ENCODE results near the gene BFSP1. TPM values are rescaled to one million over a fixed set of nuclear protein-coding genes. Genes with fewer than 3 reads are reported as not detected.

The BFSP1 gene
- total and polyA plus RNA-seq, 2 donors from 2014 or later, result 1.3 to 2.1 TPM

DNA sequence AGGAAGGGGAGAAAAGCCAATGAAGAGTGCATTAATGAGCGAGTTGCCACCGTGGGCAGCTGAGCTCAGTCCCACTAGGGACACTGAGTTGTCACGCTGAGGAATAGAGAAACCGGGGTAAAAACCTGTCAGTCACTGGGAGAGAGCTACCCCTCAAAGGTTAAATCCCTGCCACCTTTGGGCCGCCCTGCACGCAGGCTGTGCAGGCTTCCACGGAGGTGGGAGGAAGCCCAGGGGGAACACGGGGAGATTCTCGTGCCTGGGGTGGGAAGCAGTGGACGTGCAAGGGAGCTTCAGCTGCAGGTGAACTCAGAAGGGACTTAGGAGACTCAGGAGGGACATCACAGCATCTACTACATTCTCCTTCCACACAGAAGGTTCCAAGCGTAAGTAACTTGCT lies 50.5 kb downstream of the BFSP1 start:
- no peak for FAIRE-seq
- Histone ChIP-seq H3K4me1 (ENCODE audit: control insufficient read depth in 2 of 3, insufficient read depth in 2 of 3, low read depth in 1 of 3, low read length in 3 of 3) (no peaks in the 10 kb centered on the region), H3K27ac (ENCODE audit: low read depth in 2 of 2, low read length in 2 of 2) (no peak overlapping the region), H3K27me3 (ENCODE audit: control insufficient read depth, insufficient read depth, low read length) (no peaks in the 10 kb centered on the region), H3K9ac (ENCODE audit: low read length in 3 of 3) (no peak overlapping the region), H3K4me3 (ENCODE audit: low read length in 3 of 3) (no peak overlapping the region), H3K36me3 (ENCODE audit: control insufficient read depth in 2 of 3, insufficient read depth in 3 of 3, low read length in 3 of 3) (no peaks in the 10 kb centered on the region), H3K9me3 (ENCODE audit: control insufficient read depth in 2 of 3, insufficient read depth in 1 of 3, low read length in 3 of 3) (no peaks in the 10 kb centered on the region)
- no peak for TF ChIP-seq CTCF (IDR thresholded peaks at IDR 0.05; ENCODE audit: borderline replicate concordance, extremely low read depth, insufficient read depth)
- intact Hi-C loops (cut with DNase I), result no loop called here
- DNase-seq, result no peak

GRCh38 chr20:17479063-17479657 lies 52.0 kb downstream of the BFSP1 start:
- H3K36me3 ChIP-seq (ENCODE audit: control insufficient read depth in 2 of 3, insufficient read depth in 3 of 3, low read length in 3 of 3), result no peaks in the 10 kb centered on the region
- no peak for DNase-seq
- H3K27me3 ChIP-seq (ENCODE audit: control insufficient read depth, insufficient read depth, low read length), result no peaks in the 10 kb centered on the region
- no peak for FAIRE-seq
- no peaks in the 10 kb centered on the region for H3K4me1 ChIP-seq (ENCODE audit: control insufficient read depth in 2 of 3, insufficient read depth in 2 of 3, low read depth in 1 of 3, low read length in 3 of 3)
- no peak overlapping the region for H3K4me3 ChIP-seq (ENCODE audit: low read length in 3 of 3)
- no peak overlapping the region for H3K9ac ChIP-seq (ENCODE audit: low read length in 3 of 3)
- H3K9me3 ChIP-seq (ENCODE audit: control insufficient read depth in 2 of 3, insufficient read depth in 1 of 3, low read length in 3 of 3), result no peaks in the 10 kb centered on the region
- intact Hi-C loops (cut with DNase I), result no loop called here
- no peak overlapping the region for H3K27ac ChIP-seq (ENCODE audit: low read depth in 2 of 2, low read length in 2 of 2)
- no peak for TF ChIP-seq CTCF (IDR thresholded peaks at IDR 0.05; ENCODE audit: borderline replicate concordance, extremely low read depth, insufficient read depth)

DNA sequence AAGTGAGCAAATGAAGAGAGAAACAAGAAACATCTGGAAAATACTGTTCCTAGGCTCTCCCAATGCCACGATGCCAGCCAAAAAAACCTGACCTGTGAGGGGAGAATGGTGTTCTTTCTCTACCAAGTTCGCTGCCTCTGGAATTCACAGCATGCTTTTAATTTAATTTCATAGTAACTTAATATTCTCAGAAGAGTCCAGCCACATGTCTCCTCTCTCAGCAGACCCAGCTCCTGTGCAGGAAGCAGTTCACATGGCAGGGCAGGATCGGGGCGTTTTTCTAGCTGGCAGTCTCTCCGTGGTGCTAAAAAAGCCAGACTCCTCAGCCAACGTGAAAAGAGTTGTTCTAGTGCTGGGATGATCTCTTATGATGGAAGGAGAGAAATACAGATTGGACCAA lies 57.5 kb downstream of the BFSP1 start:
- intact Hi-C loops (cut with DNase I), result no loop called here
- FAIRE-seq, result no peak
- Histone ChIP-seq H3K4me1 (ENCODE audit: control insufficient read depth in 2 of 3, insufficient read depth in 2 of 3, low read depth in 1 of 3, low read length in 3 of 3) (no peaks in the 10 kb centered on the region), H3K36me3 (ENCODE audit: control insufficient read depth in 2 of 3, insufficient read depth in 3 of 3, low read length in 3 of 3) (no peaks in the 10 kb centered on the region), H3K27ac (ENCODE audit: low read depth in 2 of 2, low read length in 2 of 2) (no peak overlapping the region), H3K27me3 (ENCODE audit: control insufficient read depth, insufficient read depth, low read length) (no peaks in the 10 kb centered on the region), H3K9me3 (ENCODE audit: control insufficient read depth in 2 of 3, insufficient read depth in 1 of 3, low read length in 3 of 3) (no peaks in the 10 kb centered on the region), H3K9ac (ENCODE audit: low read length in 3 of 3) (no peak overlapping the region), H3K4me3 (ENCODE audit: low read length in 3 of 3) (no peak overlapping the region)
- TF ChIP-seq CTCF (IDR thresholded peaks at IDR 0.05; ENCODE audit: borderline replicate concordance, extremely low read depth, insufficient read depth), result no peak
- peak in 2 of 5 donors; percentile 19 to 26 for DNase-seq

Data from kidney (tissue), 14 donors.